Activated CD8-positive, alpha-beta memory T cell treated with anti-CD3 and anti-CD28 coated beads for 4 hours (primary cell): Measurements from ENCODE around the gene PGM2L1.

Experiments
- DNase-seq, 2 donors: peaks; one replicate each; pipeline ENCODE4 v3.0.0-alpha.2; 2020; ENCODE audit warnings: low read depth in 2 of 2

Gene PGM2L1

GRCh38 chr11:74299015-74299414, 99.2 kb downstream of the PGM2L1 start:
- DNase-seq = no peak

- DNase-seq = no peak
These were observed 100.7 kb downstream of the PGM2L1 start for GRCh38 chr11:74297484-74297883.

GRCh38 chr11:74288911-74289310, 109.3 kb downstream of the PGM2L1 start:
- DNase-seq = no peak

- no peak for DNase-seq
These were observed 110.1 kb downstream of the PGM2L1 start for GRCh38 chr11:74288161-74288560.

GRCh38 chr11:74284466-74284865, 113.8 kb downstream of the PGM2L1 start:
- no peak for DNase-seq

GRCh38 chr11:74283580-74284180, 114.6 kb downstream of the PGM2L1 start:
- no peak for DNase-seq

GRCh38 chr11:74282914-74283371, 115.3 kb downstream of the PGM2L1 start:
- DNase-seq = no peak

- DNase-seq = no peak
These were observed 115.8 kb downstream of the PGM2L1 start for GRCh38 chr11:74282421-74282820.

- no peak for DNase-seq
These were observed 117.7 kb downstream of the PGM2L1 start for GRCh38 chr11:74280494-74280893.
